COR-L47 (cell line): Measurements from ENCODE around the gene CBY2.
"Not testable (repeated sequence)": the region's sequence is repeated elsewhere in the genome, so short reads cannot be mapped to it uniquely, and the experiment has no call there.

Experiments
- DNase-seq: peaks from one replicate; lab custom pipeline; 2025; lab: John Stamatoyannopoulos, UW

Gene CBY2, protein sequence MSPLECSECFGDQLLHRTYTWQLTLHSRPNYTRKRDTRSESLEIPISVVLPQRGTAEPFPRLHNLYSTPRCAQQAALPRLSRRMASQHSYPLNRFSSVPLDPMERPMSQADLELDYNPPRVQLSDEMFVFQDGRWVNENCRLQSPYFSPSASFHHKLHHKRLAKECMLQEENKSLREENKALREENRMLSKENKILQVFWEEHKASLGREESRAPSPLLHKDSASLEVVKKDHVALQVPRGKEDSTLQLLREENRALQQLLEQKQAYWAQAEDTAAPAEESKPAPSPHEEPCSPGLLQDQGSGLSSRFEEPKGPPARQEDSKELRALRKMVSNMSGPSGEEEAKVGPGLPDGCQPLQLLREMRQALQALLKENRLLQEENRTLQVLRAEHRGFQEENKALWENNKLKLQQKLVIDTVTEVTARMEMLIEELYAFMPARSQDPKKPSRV

DNA sequence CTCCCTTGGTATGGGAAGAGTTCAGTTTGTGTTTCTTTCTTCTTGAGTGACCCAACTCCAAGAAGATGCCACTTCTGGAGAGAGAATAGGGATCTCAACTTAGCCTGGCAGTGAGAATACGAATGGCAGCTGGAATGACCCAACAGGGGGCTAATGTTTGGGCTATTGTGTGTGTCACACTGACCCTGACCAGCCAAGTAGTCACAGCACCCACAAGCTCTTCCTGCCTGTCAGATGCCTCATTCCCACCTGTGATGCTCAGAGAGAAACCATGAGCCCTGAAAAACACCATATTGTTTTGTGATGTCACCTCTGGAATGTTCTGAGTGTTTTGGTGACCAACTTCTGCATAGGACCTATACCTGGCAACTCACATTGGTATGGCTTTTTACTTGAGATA is at the start of gene CBY2:
Gene CBY2, plus strand, starts transcription at position 233 of the 400 bp plus-strand sequence. Its CDS starts 71 bp downstream, at position 304.
- DNase-seq = no peak

DNA sequence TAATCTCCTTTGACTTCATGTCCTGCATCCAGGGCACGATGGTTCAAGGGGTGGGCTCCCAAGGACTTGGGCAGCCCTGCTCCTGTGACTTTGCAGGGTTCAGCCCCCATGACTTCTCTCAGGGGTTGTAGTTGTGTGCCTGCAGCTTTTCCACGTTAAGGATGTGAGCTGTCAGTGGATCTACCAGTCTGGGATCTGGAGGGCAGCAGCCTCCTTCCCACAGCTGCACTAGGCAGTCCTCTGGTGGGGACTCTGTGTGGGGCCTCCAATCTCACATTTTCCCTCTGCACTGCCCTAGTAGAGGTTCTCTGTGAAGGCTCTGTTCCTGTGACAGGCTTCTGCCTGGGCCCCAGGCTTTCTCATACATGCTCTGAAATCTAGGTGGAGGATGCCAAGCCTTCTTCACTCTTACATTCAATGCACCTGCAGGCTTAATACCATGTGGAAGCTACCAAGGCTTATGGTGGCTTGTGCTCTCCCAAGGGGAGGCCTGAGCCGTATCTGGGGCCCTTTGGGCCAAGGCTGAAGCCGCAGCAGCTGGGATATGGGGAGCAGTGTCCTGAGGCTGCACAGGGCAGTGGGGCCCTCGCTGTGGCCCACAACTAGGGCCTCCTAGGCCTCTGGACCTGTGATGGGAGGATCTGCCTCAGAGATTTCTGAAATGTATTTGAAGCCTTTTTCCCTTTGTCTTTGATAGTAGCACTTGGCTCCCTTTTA is 47.3 kb upstream of the CBY2 start:
- no peak for DNase-seq

DNA sequence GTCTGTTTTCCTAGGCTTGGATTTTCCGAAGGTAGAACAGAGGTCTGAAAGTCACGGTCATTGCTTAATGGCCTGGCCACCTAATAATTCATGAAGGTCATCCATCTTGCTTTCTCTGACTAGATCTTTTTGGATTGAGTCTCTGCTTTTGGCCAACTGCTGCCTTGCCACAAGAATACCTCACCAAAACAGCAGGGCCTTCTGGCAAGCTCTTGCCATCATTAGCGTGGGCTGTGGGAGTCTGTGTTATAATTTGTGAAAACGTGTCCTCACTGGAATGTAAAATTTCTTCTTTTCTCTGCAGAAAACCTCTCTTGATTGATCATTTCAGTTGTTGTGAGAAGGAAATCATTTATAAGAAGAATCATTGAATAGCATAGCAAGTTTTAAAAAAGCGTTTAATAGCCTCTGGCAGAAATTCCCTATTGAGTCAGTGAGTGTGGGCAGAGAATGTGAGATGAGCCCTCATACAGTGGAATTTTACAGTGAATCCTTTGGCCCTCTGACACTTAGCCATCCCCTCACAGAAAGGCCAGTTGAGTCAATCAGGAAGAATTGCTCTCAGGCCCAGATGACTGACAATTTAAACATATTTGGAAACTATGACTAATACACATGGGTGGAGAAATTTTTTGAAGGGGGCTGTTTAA is 43.4 kb upstream of the CBY2 start:
- no peak for DNase-seq

DNA sequence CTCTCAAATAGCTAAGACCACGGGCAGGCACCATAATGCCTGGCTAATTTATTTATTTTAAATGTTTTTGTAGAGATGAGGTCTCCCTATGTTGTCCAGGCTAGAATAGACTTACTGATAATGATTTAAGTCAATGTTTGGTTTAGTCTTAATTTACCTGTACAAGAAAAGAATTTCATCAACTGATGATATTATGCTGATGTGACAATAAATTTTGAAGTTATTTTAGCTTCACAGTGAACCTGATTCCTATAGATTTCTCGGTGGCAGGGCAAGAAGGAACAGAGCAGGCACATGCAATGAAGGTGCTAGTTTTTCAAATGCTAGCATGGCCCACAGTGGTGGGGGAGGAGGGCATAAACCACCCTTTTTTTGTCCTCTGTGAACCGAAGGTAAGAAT is 42.6 kb upstream of the CBY2 start:
- no peak for DNase-seq

DNA sequence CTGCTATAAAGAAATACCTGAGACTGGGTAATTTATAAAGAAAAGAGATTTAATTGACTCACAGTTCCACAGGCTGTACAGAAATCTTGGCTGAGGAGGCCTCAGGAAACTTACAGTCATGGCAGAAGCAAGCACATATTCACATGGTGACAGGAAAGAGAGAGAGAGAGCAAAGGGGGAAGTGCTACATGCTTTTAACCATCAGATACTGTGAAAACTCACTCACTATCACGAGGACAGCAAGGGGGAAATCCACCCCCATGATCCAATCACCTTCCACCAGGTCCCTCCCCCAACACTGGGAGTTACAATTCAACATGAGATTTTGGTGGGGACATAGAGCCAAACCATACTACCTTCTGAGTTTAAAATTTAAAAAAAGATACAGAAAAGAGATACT is 41.7 kb upstream of the CBY2 start:
- not testable (repeated sequence) for DNase-seq

DNA sequence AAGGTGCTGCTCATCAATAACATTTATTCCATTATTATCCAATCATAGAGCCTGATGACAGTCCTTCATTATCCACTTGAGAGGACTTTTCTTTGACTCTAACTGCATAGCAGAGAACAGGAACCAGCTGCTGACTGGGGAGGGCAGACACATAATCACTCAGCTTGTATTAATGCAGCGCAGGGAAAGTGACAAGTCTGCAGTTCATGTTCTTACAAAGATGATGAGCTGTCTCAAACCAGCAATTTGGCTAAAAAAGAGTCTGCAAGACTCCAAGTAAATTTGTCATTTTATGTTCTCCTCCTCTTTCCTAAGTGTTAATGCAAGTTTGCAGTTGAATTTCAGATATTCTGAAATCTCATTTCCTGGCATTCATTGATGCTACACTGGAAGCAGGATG is 40.0 kb upstream of the CBY2 start:
- no peak for DNase-seq

DNA sequence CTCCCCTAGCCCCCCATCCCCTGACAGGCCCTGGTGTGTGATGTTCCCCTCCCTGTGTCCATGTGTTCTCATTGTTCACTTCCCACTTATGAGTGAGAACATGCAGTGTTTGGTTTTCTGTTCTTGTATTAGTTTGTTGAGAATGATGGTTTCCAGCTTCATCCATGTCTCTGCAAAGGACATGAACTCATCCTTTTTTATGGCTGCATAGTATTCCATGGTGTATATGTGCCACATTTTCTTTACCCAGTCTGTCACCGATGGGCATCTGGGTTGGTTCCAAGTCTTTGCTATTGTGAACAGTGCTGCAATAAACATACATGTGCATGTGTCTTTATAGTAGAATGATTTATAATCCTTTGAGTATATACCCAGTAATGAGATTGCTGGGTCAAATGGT is 39.2 kb upstream of the CBY2 start:
- DNase-seq = not testable (repeated sequence)

DNA sequence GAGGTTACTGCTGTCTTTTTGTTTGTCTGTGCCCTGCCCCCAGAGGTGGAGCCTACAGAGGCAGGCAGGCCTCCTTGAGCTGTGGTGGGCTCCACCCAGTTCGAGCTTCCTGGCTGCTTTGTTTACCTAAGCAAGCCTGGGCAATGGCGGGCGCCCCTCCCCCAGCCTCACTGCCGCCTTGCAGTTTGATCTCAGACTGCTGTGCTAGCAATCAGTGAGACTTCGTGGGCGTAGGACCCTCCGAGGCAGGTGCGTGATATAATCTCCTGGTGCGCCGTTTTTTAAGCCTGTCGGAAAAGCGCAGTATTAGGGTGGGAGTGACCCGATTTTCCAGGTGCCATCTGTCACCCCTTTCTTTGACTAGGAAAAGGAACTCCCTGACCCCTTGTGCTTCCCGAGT is 32.5 kb upstream of the CBY2 start:
- not testable (repeated sequence) for DNase-seq

DNA sequence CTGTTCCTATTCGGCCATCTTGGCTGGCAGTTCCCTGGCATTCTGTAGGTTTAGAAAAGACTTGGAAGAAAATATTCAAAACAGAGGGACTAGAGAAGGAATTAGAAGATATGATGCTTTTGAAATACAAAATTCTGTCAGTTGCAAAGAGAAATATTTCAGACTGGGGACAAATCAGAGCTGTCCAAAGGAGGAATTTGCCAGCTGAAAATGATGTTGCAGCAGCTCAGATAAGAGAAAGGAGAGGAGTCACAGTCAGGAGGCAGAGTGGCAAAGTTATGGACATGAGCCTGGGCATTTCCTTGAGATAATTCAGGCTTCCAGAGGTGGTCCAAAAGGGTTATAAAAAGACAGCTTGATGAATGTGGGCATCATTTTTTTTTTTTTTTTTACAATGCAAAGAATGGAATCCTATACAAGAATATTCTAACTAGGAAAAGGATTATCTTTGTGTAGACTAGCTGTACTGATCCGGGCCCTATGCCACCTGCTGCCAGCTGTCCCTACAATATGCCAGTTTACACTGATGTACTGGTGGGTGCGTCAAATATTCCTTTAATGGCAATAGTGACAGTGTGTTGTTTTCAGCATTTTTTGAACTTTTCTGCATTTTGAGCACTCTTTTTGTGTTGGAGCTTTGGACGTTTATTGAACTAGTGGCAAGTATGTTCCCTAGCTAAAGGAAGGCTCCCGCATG is 31.8 kb upstream of the CBY2 start:
- DNase-seq = no peak

DNA sequence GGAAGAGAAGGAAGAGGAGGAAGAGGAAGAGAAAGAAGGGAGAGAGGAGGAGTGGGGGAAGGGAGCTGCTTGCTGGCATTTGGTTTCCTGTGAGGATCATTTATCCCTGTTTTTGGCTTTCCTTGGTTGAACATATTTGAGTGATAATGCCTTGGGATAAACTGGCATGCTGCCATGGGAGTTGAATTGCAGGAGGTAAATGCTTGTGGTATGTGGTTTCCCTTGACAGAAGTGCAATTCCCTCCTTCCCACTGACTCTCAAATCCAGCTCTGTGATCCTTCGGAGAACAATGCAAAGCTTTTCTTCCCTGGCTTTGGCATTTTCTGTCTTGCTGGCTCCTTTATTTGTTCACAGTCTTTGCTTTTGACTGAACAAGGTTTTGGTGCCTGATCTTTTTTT is 27.2 kb upstream of the CBY2 start:
- peak; percentile 38 for DNase-seq

DNA sequence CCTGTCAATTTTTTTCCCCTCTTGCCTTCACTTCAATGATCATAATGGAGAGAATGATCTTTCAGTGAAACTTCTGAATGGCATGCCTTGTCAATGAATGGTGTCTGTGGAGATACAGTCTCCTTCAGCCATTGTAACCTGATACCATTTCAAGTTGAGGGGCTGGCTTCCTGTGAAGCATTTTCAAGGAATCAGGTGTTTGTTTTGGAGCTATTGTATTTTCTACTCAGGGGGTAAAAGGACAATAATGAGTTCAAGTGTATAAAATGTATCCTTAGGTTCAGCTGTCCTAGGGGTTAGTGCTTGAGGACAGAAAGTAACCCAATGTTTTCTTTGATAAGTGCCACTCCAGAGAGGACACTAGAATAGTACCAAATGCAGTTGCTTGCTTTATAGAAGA is 23.8 kb upstream of the CBY2 start:
- DNase-seq = peak; percentile 25

DNA sequence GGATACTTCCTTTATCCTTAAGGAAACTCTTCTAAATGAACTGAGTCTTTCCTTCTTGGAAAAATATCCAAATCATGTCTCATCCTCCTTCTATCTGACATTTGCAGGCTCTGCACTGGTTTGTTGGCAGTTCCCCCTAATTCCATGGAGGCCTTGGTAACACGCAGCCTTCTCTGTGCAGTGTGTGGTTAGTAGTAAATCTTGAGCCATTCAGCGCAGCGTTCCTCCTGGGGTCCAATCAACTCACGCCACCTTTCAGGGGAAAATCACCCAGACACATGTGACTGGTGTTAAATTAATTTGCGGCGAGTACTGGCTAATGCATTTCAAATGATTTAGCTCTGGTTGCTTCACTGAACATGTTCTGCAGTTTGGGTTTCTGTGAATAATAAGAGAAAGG is 21.0 kb upstream of the CBY2 start:
- DNase-seq = no peak

DNA sequence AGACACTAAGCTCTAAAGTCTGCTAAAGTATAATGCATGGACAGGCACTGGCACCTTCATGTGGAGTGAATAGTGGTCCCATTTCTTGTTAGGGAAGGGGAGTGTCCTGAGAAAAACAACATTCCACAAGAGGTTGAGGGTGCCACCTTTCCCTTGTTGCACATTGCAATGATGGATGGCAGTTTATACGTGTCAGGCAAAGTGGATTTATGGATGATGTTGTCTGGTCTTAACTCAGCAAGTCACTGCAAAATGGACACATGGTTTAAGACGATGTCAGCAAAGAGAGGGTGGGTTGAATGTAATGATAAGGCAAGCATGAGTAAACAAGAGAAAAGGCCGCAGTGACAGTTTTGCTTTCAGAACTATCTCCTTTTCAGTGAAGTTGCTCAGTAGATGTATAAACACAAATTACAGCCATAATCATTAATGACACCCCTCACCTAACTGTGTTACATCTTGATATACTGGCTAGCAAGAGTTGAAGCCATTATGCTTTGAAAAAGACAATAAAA is 19.6 kb upstream of the CBY2 start:
- no peak for DNase-seq

DNA sequence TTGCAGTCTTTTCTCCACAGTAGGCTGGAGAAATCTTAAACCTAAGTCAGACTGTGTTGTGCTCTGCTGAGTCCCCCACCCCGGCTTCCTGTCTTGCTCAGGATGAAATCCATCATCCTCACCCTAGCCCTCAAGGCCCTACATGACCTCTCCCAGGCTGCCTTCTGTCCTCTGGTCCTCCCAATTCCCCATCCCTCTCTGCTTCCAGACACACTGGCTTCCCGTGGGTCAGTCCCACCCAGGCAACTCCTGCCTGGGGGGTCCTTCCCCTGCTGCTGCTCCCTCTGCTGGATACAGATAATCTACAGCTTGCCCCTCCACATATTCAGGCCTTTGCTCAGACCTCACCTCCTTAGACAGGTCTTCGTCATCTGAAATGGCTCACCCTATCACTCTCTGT is 18.4 kb upstream of the CBY2 start:
- no peak for DNase-seq

DNA sequence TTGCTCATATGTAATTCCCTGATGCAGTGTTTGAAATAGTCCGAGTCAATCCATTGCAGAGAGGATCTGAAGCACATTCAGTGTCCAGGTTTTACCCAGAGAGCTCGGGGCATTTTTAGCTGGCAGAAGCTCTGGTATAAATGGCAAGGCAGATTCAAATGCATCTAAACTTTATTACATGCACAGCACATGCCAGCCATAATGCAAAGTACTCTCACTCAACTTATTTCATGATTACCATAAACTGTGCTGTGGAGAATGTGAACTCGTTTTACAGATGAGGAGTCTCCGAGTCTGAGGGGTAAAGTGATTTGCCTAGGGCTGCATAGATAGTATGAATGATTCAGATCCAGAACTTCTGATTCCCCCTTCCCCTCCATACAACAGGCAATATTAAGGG is 13.5 kb upstream of the CBY2 start:
- DNase-seq = no peak

DNA sequence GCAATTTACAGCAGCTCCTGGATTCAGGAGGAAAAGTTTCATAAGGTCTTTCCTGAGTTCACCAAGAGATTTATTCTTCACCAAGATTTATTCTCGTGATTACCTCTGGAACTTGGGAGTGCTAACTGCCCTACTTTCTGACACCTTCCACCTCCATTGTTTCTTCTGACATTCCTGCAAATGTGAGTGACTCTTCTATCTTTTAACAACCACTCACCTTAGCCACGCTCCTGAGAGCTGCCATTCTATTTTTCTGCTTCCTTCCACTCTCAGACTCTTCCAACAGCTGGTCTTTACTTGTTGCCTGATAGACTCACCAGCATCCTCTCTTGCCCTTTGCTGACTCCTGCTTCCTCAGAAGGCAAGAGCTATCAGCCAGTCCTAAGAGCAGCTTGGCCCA is 11.5 kb upstream of the CBY2 start:
- DNase-seq = no peak

DNA sequence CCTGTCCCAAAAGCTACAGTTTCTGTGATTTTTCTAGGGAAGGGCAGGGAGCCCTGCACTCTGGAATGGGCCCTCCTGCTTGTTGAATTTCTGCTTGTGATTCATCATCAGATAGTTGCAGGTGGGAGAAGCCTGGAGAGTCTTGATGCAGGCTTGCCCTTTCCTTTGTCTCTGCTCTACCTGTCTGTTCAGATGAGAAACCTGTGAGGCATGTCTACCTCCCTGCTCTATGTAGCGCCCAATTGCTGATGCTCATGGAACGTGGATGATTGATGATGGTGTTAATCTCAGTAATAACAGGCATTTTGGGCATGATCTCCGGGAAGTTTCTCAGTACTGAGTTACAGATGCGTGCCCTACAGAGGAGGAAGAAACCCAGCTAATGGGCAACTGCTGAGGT is 10.9 kb upstream of the CBY2 start:
- no peak for DNase-seq

DNA sequence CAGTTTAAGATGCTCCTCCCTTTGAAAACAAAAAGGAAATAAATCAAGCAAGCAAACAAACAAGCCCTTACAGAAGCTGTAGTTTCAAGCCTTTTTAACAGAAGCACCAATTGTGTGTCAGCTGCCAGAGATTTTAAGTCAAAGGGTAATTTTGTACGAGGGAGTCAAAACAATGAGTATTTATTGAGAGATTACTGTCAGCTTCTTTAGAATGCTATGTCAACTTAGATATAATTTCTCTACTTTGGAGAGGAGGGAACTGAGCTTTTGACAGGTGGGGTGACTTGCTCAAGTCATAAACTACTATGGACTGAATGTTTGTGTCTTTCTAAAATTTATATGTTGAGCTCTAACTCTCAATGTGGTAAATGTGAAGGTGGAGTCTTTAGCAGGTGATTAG is 10.5 kb upstream of the CBY2 start:
- no peak for DNase-seq

DNA sequence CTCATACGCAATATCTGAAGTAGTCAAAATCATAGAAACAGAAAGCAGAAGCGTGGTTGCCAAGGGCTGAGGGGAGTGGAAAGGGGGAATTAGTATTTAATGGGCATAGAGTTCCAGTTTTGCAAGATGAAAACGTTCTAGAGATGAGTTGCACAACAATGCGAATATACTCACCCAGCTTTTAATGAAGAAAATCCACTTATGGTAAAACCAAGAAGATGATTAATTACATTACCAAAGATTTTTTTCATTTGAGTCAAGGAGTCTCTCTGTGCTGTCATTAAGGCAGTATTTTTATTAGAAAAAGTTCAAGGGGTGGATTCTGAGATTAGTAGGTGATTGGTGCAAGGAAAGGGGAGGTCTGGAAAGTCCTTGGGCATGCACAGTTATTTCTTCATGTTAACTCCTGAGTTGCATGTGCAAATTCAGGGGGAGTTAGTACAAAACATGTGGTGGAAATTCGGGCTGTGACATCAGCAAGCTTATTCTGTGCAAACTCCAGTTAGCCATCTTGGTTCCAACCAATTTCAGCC is 6.9 kb upstream of the CBY2 start:
- DNase-seq = no peak

DNA sequence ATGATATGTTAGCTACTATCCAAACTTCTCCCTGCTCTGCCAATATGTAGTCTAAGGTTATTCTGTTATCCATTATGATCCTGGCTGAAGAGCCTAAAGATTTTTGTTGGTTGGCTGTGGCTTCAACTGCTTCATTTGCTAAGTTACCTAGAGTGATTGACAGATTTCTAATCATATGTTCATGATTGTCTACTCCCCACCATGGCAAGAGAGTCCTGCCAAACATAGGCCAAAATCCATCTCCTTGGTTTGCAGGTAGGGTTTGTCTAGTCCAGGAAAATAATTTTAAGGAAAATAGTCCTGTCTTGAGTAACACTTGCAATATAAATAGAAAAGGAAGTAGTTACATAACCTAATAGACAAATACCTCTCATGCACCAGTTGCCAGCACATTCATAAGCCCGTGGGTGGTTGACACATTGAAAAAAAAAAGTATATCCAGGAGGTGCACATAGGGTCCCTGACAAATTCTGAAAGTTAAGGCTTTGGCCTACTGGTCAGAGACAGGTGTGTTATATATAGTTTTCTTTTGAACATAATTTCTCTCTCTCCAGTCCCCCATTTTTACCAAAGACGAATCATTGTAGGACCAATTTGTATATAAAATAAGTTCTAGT is 5.4 kb upstream of the CBY2 start:
- no peak for DNase-seq
